Muscle layer of colon (tissue), 2 donors: ENCODE data around the gene STXBP5L.
"Not testable (repeated sequence)": the region's sequence is repeated elsewhere in the genome, so short reads cannot be mapped to it uniquely, and the experiment has no call there.

Experiments
- H3K27ac ChIP-seq: one replicate; pipeline ENCODE4 v1.7.0; 2013; ENCODE audit warnings: low read depth, mild to moderate bottlenecking, low read length, moderate library complexity
- H3K27me3 ChIP-seq, 2 donors: one replicate each; pipeline ENCODE4 v1.7.0; 2013; ENCODE audit warnings: low read length in 2 of 2, mild to moderate bottlenecking in 2 of 2; ENCODE audit not compliant: insufficient read depth in 2 of 2, control insufficient read depth in 1 of 2
- H3K36me3 ChIP-seq: one replicate; pipeline ENCODE4 v1.7.0; 2013; ENCODE audit warnings: mild to moderate bottlenecking, low read length; ENCODE audit not compliant: insufficient read depth
- H3K4me1 ChIP-seq: one replicate; pipeline ENCODE4 v1.7.0; 2013; ENCODE audit warnings: mild to moderate bottlenecking, low read length; ENCODE audit not compliant: insufficient read depth
- H3K4me3 ChIP-seq, 2 donors: one replicate each; pipeline ENCODE4 v1.7.0; 2013; ENCODE audit warnings: low read length in 2 of 2, low read depth in 1 of 2, mild to moderate bottlenecking in 1 of 2, moderate library complexity in 1 of 2
- H3K9ac ChIP-seq: one replicate; pipeline ENCODE4 v1.7.0; 2013; ENCODE audit warnings: low read length
- H3K9me3 ChIP-seq: one replicate; pipeline ENCODE4 v1.7.0; 2013; ENCODE audit warnings: mild to moderate bottlenecking, low read length
- donor health status: abdominal sarcoma.
- donor health status: Adenocarcinoma of cecum.

Gene STXBP5L

GRCh38 chr3:121431726-121432517, 523.9 kb downstream of the STXBP5L start:
- Histone ChIP-seq H3K36me3 (no peaks in the 10 kb centered on the region), H3K27me3 (no peaks in the 10 kb centered on the region), H3K9ac (no peak overlapping the region), H3K4me1 (no peaks in the 10 kb centered on the region), H3K27ac (no peak overlapping the region), H3K4me3 (peak overlapping the region; percentile 0 to 50), H3K9me3 (no peaks in the 10 kb centered on the region)

GRCh38 chr3:121436074-121436473, 528.1 kb downstream of the STXBP5L start:
- H3K4me3 ChIP-seq = no peak overlapping the region
- H3K9me3 ChIP-seq = no peaks in the 10 kb centered on the region
- no peak overlapping the region for H3K27ac ChIP-seq
- H3K4me1 ChIP-seq = no peaks in the 10 kb centered on the region
- no peak overlapping the region for H3K9ac ChIP-seq
- no peaks in the 10 kb centered on the region for H3K36me3 ChIP-seq
- H3K27me3 ChIP-seq = no peaks in the 10 kb centered on the region

GRCh38 chr3:121436641-121437040, 528.6 kb downstream of the STXBP5L start:
- no peaks in the 10 kb centered on the region for H3K4me1 ChIP-seq
- no peak overlapping the region for H3K9ac ChIP-seq
- no peaks in the 10 kb centered on the region for H3K36me3 ChIP-seq
- H3K4me3 ChIP-seq = no peak overlapping the region
- no peak overlapping the region for H3K27ac ChIP-seq
- no peaks in the 10 kb centered on the region for H3K9me3 ChIP-seq
- H3K27me3 ChIP-seq = no peaks in the 10 kb centered on the region

- H3K36me3 ChIP-seq = no peaks in the 10 kb centered on the region
- no peak overlapping the region for H3K27ac ChIP-seq
- no peak overlapping the region for H3K9ac ChIP-seq
- no peak overlapping the region for H3K4me3 ChIP-seq
- no peaks in the 10 kb centered on the region for H3K9me3 ChIP-seq
- no peaks in the 10 kb centered on the region for H3K4me1 ChIP-seq
- no peaks in the 10 kb centered on the region for H3K27me3 ChIP-seq
Observed at GRCh38 chr3:121443456-121443855, 535.5 kb downstream of the STXBP5L start.

- not testable (repeated sequence) for H3K4me3 ChIP-seq, H3K27me3 ChIP-seq, H3K9me3 ChIP-seq, H3K4me1 ChIP-seq, H3K9ac ChIP-seq, H3K36me3 ChIP-seq, H3K27ac ChIP-seq
Observed at GRCh38 chr3:121451752-121452151, 543.7 kb downstream of the STXBP5L start.

- H3K4me1 ChIP-seq = no peaks in the 10 kb centered on the region
- no peaks in the 10 kb centered on the region for H3K36me3 ChIP-seq
- no peaks in the 10 kb centered on the region for H3K9me3 ChIP-seq
- H3K9ac ChIP-seq = no peak overlapping the region
- no peak overlapping the region for H3K4me3 ChIP-seq
- H3K27me3 ChIP-seq = no peaks in the 10 kb centered on the region
- H3K27ac ChIP-seq = no peak overlapping the region
Observed at GRCh38 chr3:121462565-121462964, 554.6 kb downstream of the STXBP5L start.

- Histone ChIP-seq H3K9me3 (no peaks in the 10 kb centered on the region), H3K4me1 (no peaks in the 10 kb centered on the region), H3K9ac (no peak overlapping the region), H3K36me3 (no peaks in the 10 kb centered on the region), H3K4me3 (no peak overlapping the region), H3K27ac (no peak overlapping the region), H3K27me3 (no peaks in the 10 kb centered on the region)
Observed at GRCh38 chr3:121463745-121464144, 555.7 kb downstream of the STXBP5L start.

GRCh38 chr3:121467085-121467484, 559.1 kb downstream of the STXBP5L start:
- Histone ChIP-seq H3K4me1 (no peaks in the 10 kb centered on the region), H3K9ac (no peak overlapping the region), H3K9me3 (no peaks in the 10 kb centered on the region), H3K27me3 (no peaks in the 10 kb centered on the region), H3K36me3 (no peaks in the 10 kb centered on the region), H3K4me3 (no peak overlapping the region), H3K27ac (no peak overlapping the region)

- H3K9ac ChIP-seq = no peak overlapping the region
- H3K4me1 ChIP-seq = no peaks in the 10 kb centered on the region
- no peak overlapping the region for H3K4me3 ChIP-seq
- H3K27ac ChIP-seq = no peak overlapping the region
- H3K36me3 ChIP-seq = no peaks in the 10 kb centered on the region
- no peaks in the 10 kb centered on the region for H3K9me3 ChIP-seq
- no peaks in the 10 kb centered on the region for H3K27me3 ChIP-seq
Observed at GRCh38 chr3:121473001-121473400, 565.0 kb downstream of the STXBP5L start.
